ENCODE data around the gene XIRP2. TPM values are rescaled to one million over a fixed set of nuclear protein-coding genes. Genes with fewer than 3 reads are reported as not detected.

The XIRP2 gene, protein sequence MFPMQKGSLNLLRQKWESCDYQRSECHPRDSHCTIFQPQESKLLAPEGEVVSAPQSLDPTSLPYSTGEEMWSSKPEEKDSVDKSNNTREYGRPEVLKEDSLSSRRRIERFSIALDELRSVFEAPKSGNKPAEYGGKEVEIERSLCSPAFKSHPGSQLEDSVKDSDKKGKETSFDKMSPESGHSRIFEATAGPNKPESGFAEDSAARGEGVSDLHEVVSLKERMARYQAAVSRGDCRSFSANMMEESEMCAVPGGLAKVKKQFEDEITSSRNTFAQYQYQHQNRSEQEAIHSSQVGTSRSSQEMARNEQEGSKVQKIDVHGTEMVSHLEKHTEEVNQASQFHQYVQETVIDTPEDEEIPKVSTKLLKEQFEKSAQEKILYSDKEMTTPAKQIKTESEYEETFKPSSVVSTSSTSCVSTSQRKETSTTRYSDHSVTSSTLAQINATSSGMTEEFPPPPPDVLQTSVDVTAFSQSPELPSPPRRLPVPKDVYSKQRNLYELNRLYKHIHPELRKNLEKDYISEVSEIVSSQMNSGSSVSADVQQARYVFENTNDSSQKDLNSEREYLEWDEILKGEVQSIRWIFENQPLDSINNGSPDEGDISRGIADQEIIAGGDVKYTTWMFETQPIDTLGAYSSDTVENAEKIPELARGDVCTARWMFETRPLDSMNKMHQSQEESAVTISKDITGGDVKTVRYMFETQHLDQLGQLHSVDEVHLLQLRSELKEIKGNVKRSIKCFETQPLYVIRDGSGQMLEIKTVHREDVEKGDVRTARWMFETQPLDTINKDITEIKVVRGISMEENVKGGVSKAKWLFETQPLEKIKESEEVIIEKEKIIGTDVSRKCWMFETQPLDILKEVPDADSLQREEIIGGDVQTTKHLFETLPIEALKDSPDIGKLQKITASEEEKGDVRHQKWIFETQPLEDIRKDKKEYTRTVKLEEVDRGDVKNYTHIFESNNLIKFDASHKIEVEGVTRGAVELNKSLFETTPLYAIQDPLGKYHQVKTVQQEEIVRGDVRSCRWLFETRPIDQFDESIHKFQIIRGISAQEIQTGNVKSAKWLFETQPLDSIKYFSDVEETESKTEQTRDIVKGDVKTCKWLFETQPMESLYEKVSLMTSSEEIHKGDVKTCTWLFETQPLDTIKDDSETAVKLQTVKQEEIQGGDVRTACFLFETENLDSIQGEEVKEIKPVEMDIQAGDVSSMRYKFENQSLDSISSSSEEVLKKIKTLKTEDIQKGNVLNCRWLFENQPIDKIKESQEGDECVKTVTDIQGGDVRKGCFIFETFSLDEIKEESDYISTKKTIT (N-terminal part only)
- not detected for polyA plus RNA-seq (2012; ENCODE audit: missing spikeins)

DNA sequence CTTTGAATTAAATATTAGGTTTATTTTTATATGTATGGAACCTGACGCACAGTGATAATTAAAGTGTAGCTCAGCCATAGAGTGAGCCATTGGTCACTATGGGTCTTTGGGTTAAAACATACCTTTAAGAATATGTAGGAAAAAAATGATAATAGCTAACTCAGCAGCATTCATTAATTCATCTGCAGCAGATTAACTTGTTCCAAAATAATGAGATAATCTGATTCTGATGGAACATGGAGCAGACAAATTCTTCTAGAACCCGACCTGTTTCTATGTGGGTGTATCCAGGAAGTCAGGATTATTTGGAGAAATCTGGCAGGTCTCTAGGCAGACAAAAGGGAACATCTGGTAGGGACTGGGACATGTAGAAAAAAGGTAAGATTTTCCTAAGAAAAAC, at the start of gene XIRP2:
XIRP2 (plus strand) TSS at position 301 of the 400 bp plus-strand sequence. CDS start 15,003 bp downstream, outside the sequence.
- no peak for DNase-seq (ENCODE audit: insufficient read length)
- FAIRE-seq = no peak
- TF ChIP-seq POLR2AphosphoS5 (IDR thresholded peaks at IDR 0.05; ENCODE audit: low read depth, low read length) = no peak
- TF ChIP-seq POLR2A (IDR thresholded peaks at IDR 0.05; ENCODE audit: low read depth, low read length) = no peak
- no peak for TF ChIP-seq TAF1 (IDR thresholded peaks at IDR 0.05; ENCODE audit: borderline replicate concordance, low read depth, low read length)

DNA sequence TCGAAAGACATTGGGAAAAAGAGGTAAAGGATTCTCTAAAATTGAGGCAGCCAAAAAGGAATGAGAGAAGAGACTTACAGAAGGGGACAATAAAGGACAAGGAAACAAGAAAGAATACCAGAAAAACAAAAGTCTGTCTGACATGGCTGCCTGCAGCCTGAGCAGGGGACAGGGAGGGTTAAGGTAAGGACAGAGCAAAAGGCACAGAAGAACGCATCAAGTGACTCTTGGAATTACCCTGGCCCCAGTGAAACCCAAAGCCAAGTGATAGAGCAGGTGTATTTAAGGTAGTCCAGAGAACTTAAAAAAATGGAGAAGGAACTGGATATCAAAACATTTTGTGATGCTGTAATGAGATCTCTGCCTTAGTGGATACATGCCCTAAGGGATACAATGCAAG, 47.1 kb upstream of the XIRP2 start:
- TF ChIP-seq TAF1 (IDR thresholded peaks at IDR 0.05; ENCODE audit: borderline replicate concordance, low read depth, low read length) (no peak), POLR2A (IDR thresholded peaks at IDR 0.05; ENCODE audit: low read depth, low read length) (no peak), POLR2AphosphoS5 (IDR thresholded peaks at IDR 0.05; ENCODE audit: low read depth, low read length) (no peak)

DNA sequence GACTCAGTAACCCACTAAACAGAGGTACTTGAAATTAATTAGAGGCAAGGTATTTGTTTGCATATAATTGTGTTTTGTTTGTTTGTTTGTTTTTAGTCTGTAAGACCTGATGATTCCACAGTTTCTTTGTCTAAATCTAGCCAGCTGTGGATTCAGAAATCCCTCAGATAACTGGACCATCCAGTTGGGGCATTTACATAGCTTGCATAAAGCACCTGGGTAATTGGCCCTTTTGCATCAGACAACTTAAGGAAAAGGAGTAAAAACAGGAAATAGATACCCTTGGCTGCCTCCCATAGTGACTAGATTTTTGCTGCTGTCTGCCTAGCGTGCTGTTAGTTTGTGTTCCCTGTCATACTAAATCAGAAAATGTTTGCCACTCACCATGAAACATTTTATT, 46.6 kb upstream of the XIRP2 start:
- no peak for TF ChIP-seq POLR2AphosphoS5 (IDR thresholded peaks at IDR 0.05; ENCODE audit: low read depth, low read length)
- TF ChIP-seq TAF1 (IDR thresholded peaks at IDR 0.05; ENCODE audit: borderline replicate concordance, low read depth, low read length) = no peak
- TF ChIP-seq POLR2A (IDR thresholded peaks at IDR 0.05; ENCODE audit: low read depth, low read length) = no peak
- FAIRE-seq (no peak), DNase-seq (ENCODE audit: insufficient read length) (no peak)

More for the DNA sequence above, 47.1 kb upstream of the XIRP2 start:
- FAIRE-seq = no peak
- DNase-seq (ENCODE audit: insufficient read length) = no peak

DNA sequence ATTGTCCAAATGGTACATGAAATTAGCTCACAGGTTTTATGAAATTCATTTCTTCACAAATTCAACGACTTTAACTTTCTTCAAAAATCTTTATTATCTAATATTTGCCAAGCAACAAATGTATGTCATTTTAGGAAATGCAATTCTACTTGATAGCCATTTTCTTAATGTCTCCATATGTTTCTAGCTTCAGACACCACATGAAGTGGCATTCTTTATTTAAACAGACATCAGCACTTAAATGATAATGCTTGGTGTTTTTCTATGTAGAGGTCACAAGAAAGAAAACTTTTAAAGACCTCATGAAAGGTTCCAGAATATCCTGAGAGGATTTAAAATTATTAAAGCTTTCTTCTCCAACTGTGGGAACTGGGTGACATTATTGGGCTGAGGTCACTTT, 44.2 kb upstream of the XIRP2 start:
- no peak for FAIRE-seq
- no peak for DNase-seq (ENCODE audit: insufficient read length)
- no peak for TF ChIP-seq POLR2AphosphoS5 (IDR thresholded peaks at IDR 0.05; ENCODE audit: low read depth, low read length)
- TF ChIP-seq TAF1 (IDR thresholded peaks at IDR 0.05; ENCODE audit: borderline replicate concordance, low read depth, low read length) = no peak
- no peak for TF ChIP-seq POLR2A (IDR thresholded peaks at IDR 0.05; ENCODE audit: low read depth, low read length)

DNA sequence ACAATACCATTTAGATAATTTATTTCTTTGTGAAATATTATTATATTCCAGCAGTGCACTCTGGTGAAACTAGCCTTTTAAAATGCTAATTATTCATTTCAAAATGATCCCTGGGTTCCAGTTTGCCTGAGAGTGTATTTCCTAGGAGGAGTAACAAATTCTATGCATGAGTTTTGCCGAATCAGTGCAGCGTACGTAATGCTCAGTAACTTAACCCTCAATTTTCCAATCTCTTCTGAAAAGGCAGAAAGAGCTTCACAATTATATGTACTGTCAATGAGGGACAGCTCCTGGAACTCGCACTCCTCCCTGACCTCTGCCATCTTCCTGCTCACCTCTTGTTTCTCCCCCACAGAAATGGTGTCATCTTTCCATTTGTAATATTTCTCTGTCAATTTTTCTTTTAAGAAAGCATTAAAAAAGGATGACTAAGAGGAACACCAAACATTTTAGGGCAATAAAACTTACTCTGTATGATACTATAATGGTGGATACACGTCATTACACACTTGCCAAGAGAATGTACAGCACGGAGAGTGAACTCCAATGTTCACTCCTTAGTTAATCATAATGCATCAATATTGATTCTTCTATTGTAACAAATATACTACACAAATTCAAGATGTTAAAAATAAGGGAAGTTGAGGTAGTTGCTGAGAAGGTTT, 25.7 kb upstream of the XIRP2 start:
- FAIRE-seq = no peak
- no peak for TF ChIP-seq TAF1 (IDR thresholded peaks at IDR 0.05; ENCODE audit: borderline replicate concordance, low read depth, low read length)
- no peak for TF ChIP-seq POLR2AphosphoS5 (IDR thresholded peaks at IDR 0.05; ENCODE audit: low read depth, low read length)
- DNase-seq (ENCODE audit: insufficient read length) = no peak

DNA sequence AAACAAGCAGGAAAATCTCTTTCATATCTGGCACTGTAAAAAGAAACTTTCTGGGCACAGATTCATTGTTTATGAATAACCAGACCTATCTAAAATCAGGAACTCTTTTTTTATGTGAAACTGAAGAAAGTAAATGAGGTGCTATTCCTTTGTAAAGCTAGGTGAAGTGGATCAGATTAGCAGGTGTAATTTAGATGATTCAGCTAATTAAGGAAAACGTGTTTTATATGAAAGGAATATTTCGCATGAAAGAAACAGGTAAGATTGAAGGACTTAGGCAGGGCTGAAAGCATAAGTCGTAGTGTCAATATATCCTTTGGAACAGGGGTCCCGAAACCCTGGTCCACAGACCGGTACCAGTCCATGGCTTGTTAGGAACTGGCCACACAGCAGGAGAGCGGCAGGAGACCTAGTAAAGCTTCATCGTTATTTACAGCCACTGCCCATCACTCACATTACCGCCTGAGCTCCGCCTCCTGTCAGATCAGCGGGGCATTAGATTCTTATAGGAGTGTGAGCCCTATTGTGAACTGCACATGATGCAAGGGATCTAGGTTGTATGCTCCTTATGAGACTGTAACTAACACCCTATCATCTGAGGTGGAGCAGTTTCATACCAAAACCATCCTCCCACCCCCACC, 20.3 kb upstream of the XIRP2 start:
- TF ChIP-seq POLR2A (IDR thresholded peaks at IDR 0.05; ENCODE audit: low read depth, low read length) = no peak
- no peak for TF ChIP-seq POLR2AphosphoS5 (IDR thresholded peaks at IDR 0.05; ENCODE audit: low read depth, low read length)
- no peak for TF ChIP-seq TAF1 (IDR thresholded peaks at IDR 0.05; ENCODE audit: borderline replicate concordance, low read depth, low read length)
- no peak for FAIRE-seq
- DNase-seq (ENCODE audit: insufficient read length) = no peak

DNA sequence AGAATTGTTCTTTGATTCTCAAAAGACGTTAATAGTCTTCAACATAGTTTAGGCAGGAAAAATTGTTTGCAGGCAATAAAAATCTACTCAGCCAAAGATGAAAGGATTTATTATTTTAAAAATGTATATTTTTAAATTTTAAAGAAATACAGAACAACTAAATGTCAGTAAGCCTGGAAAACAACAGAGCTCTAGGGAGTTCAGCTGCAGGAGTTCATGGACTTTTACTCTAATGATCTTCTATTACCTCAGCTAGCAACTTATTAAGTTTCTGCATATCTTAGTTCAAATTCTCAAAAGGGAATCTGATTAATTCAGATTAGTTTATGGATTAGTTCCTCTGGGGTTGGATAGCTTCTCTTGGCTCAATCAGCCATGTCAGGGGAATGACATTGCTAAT, 17.9 kb upstream of the XIRP2 start:
- no peak for TF ChIP-seq POLR2AphosphoS5 (IDR thresholded peaks at IDR 0.05; ENCODE audit: low read depth, low read length)
- TF ChIP-seq TAF1 (IDR thresholded peaks at IDR 0.05; ENCODE audit: borderline replicate concordance, low read depth, low read length) = no peak
- no peak for TF ChIP-seq POLR2A (IDR thresholded peaks at IDR 0.05; ENCODE audit: low read depth, low read length)
- no peak for DNase-seq (ENCODE audit: insufficient read length)
- no peak for FAIRE-seq

DNA sequence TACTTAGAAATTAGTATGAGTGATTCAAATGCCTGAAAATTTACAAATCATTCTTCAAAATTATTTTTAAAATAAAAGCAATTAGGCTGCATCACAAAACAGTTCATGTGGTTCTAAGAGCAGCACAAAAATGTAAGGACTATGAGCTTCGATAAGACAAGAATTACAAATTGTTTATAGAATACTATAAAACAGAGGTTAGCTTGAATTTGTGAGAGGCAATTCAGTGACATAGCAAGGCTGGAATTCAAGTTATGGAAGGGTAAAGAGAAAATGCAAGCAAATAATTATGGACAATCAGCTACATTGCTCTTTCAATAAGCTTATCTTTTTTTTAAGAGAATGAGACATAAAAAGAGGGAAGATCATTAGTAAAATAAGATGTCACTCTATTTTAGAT, 7.1 kb upstream of the XIRP2 start:
- DNase-seq (ENCODE audit: insufficient read length) (no peak), FAIRE-seq (no peak)
- no peak for TF ChIP-seq POLR2A (IDR thresholded peaks at IDR 0.05; ENCODE audit: low read depth, low read length)
- no peak for TF ChIP-seq TAF1 (IDR thresholded peaks at IDR 0.05; ENCODE audit: borderline replicate concordance, low read depth, low read length)
- TF ChIP-seq POLR2AphosphoS5 (IDR thresholded peaks at IDR 0.05; ENCODE audit: low read depth, low read length) = no peak

DNA sequence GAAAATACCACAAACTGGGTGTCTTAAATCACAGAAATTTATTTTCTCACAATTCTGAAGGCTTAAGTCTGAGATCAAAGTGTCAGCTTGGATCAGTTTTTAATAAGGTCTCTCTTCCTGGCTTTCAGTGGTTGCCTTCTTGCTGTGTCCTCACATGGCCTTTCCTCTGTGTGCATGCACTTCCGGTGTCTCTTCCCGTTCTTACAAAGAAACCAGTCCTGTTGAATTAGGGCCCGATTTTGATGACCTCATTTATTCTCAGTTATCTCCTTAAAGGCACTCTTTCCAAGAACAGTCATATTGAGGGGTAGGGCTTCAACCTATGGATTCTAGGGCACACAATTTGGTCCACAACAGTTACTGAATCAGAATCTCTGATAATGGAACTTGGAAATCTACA, 5.4 kb upstream of the XIRP2 start:
- TF ChIP-seq TAF1 (IDR thresholded peaks at IDR 0.05; ENCODE audit: borderline replicate concordance, low read depth, low read length) (no peak), POLR2A (IDR thresholded peaks at IDR 0.05; ENCODE audit: low read depth, low read length) (no peak), POLR2AphosphoS5 (IDR thresholded peaks at IDR 0.05; ENCODE audit: low read depth, low read length) (no peak)
- DNase-seq (ENCODE audit: insufficient read length) = no peak
- FAIRE-seq = no peak

DNA sequence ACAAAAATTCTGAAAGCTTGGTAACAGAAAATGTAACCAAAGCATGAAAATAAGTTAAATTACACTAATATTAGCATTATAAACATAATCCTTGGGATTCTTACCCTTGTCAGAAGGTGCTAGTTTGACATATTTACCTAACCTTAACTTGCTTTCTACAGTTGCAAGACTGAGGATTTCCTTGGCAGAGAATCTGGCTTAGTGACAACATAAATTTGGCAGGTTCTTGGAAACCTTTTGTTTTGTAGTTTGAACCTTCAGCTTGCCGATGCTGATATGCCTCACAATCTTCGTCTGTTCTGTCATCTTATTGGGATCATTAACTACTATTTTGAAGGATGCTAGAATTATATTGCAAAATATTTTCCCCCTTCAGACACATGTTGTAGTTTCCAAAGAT, 3.4 kb downstream of the XIRP2 start:
- FAIRE-seq (no peak), DNase-seq (ENCODE audit: insufficient read length) (no peak)
- TF ChIP-seq TAF1 (IDR thresholded peaks at IDR 0.05; ENCODE audit: borderline replicate concordance, low read depth, low read length) (no peak), POLR2A (IDR thresholded peaks at IDR 0.05; ENCODE audit: low read depth, low read length) (no peak), POLR2AphosphoS5 (IDR thresholded peaks at IDR 0.05; ENCODE audit: low read depth, low read length) (no peak)

All from GM12892 (cell line).